H1 (cell line): ENCODE measurements around the gene CHST11. TPM values are rescaled to one million over a fixed set of nuclear protein-coding genes. Genes with fewer than 3 reads are reported as not detected.

Experiments used
- CTCF ChIA-PET: fragments of 300-600 bp; sonication (Branson Sonifier 250); formaldehyde crosslinking; loops from one replicate; lab custom pipeline; 2021; ENCODE audit not compliant: partially characterized antibody; lab: Charles Lee
- POLR2A ChIA-PET: fragments of 300-600 bp; sonication (Branson Sonifier 250); formaldehyde crosslinking; loops from one replicate; lab custom pipeline; 2021; ENCODE audit warnings: inconsistent platforms; ENCODE audit not compliant: partially characterized antibody; lab: Charles Lee
- DNase-seq, 2 experiments: peaks; one replicate each; pipeline versions ENCODE4 v3.0.0 to v3.0.0-alpha.2; 2010 to 2022; ENCODE audit warnings: low spot score in 2 of 2, low read depth in 1 of 2, mixed read lengths in 1 of 2
- FAIRE-seq: peaks from 2 replicates; lab custom pipeline; 2011; peaks lifted over from hg19 to GRCh38; lab: Jason Lieb, UNC
- H2AFZ ChIP-seq: 2 replicates; pipeline ENCODE4 v1.8.1; 2012; ENCODE audit warnings: low read length, inconsistent platforms
- H2AK5ac ChIP-seq: 2 replicates; pipeline ENCODE4 v1.6.1; 2013; ENCODE audit warnings: low read depth, low read length
- H2BK120ac ChIP-seq: replicated peaks from 2 replicates; pipeline ENCODE3; 2013; ENCODE audit warnings: low read depth, low read length, inconsistent platforms
- H2BK12ac ChIP-seq: 2 replicates; pipeline ENCODE4 v1.6.1; 2013; ENCODE audit warnings: low read depth, low read length
- H2BK15ac ChIP-seq: 2 replicates; pipeline ENCODE4 v1.6.1; 2013; ENCODE audit warnings: low read length
- H2BK20ac ChIP-seq: 2 replicates; pipeline ENCODE4 v1.6.1; 2013; ENCODE audit warnings: low read length
- H2BK5ac ChIP-seq: 2 replicates; pipeline ENCODE4 v1.6.1; 2013; ENCODE audit warnings: low read depth, low read length
- H3K14ac ChIP-seq: 2 replicates; pipeline ENCODE4 v1.6.1; 2013; ENCODE audit warnings: inconsistent platforms; ENCODE audit not compliant: insufficient read length
- H3K18ac ChIP-seq: 2 replicates; pipeline ENCODE4 v1.6.1; 2013; ENCODE audit warnings: low read length; ENCODE audit errors: extremely low read depth
- H3K23ac ChIP-seq: 2 replicates; pipeline ENCODE4 v1.6.1; 2013; ENCODE audit warnings: inconsistent platforms; ENCODE audit not compliant: insufficient read length
- H3K23me2 ChIP-seq: 2 replicates; pipeline ENCODE4 v1.6.1; 2013; ENCODE audit warnings: low read depth, low read length
- H3K27ac ChIP-seq: 2 replicates; pipeline ENCODE4 v1.6.1; 2011; ENCODE audit warnings: low read depth, low read length, inconsistent platforms
- H3K27me3 ChIP-seq, 4 experiments: replicated peaks in 1 of 4; 1 replicate in 1 of 4; 2 replicates in 3 of 4; pipeline versions ENCODE4 v1.6.1 to v1.8.1; 2011 to 2013; ENCODE audit warnings: low read length in 3 of 4, mild to moderate bottlenecking in 3 of 4, inconsistent platforms in 2 of 4, mixed read lengths in 2 of 4, moderate library complexity in 1 of 4; ENCODE audit not compliant: control insufficient read depth in 3 of 4, insufficient read depth in 3 of 4; ENCODE audit errors: extremely low read depth in 1 of 4
- H3K36me3 ChIP-seq, 4 experiments: 2 replicates each; pipeline versions ENCODE4 v1.6.1 to v1.8.1; 2011 to 2013; ENCODE audit warnings: mild to moderate bottlenecking in 4 of 4, low read length in 3 of 4, moderate library complexity in 2 of 4, control low read depth in 1 of 4, inconsistent platforms in 1 of 4; ENCODE audit not compliant: insufficient read depth in 4 of 4, control insufficient read depth in 2 of 4
- H3K4ac ChIP-seq: replicated peaks from 2 replicates; pipeline ENCODE3; 2013; ENCODE audit warnings: low read length, low read depth, mixed read lengths, inconsistent platforms; ENCODE audit not compliant: insufficient read length
- H3K4me1 ChIP-seq, 4 experiments: replicated peaks in 1 of 4; 1 replicate in 1 of 4; 2 replicates in 3 of 4; pipeline versions ENCODE4 v1.6.1 to v1.8.1; 2011 to 2013; ENCODE audit warnings: low read length in 3 of 4, inconsistent platforms in 2 of 4, mixed read lengths in 1 of 4; ENCODE audit not compliant: insufficient read depth in 4 of 4, control insufficient read depth in 3 of 4
- H3K4me2 ChIP-seq, 2 experiments: 2 replicates each; pipeline versions ENCODE4 v1.6.1 to v1.8.1; 2011 to 2013; ENCODE audit warnings: low read depth in 2 of 2, low read length in 2 of 2, control low read depth in 1 of 2, inconsistent platforms in 1 of 2, mild to moderate bottlenecking in 1 of 2; ENCODE audit not compliant: insufficient read depth in 1 of 2
- H3K4me3 ChIP-seq, 4 experiments: fragments of 200-600, 300-600 bp in 1 of 4; sonication (generic), shearing (Covaris generic), sonication (Bioruptor Twin) in 1 of 4; 2 replicates each; pipeline versions ENCODE4 v1.5.1 to v1.8.1; 2011 to 2016; ENCODE audit warnings: low read length in 4 of 4, low read depth in 3 of 4, control low read depth in 2 of 4, inconsistent platforms in 2 of 4, mild to moderate bottlenecking in 2 of 4, mixed read lengths in 1 of 4, moderate library complexity in 1 of 4; ENCODE audit not compliant: insufficient read depth in 2 of 4; ENCODE audit errors: extremely low read depth in 1 of 4
- H3K56ac ChIP-seq: replicated peaks from 2 replicates; pipeline ENCODE3; 2013; ENCODE audit warnings: low read depth, mild to moderate bottlenecking, mixed read lengths, low read length, inconsistent platforms; ENCODE audit not compliant: insufficient read length
- H3K79me1 ChIP-seq: 2 replicates; pipeline ENCODE4 v1.6.1; 2013; ENCODE audit warnings: low read depth, low read length, control low read depth
- H3K79me2 ChIP-seq, 2 experiments: 2 replicates each; pipeline versions ENCODE4 v1.6.1 to v1.8.1; 2012 to 2013; ENCODE audit warnings: low read length in 2 of 2, mild to moderate bottlenecking in 2 of 2, inconsistent platforms in 1 of 2; ENCODE audit not compliant: insufficient read depth in 2 of 2, control insufficient read depth in 1 of 2
- H3K9ac ChIP-seq, 4 experiments: replicated peaks in 1 of 4; 1 replicate in 1 of 4; 2 replicates in 3 of 4; pipeline versions ENCODE4 v1.6.1 to v1.8.1; 2011 to 2013; ENCODE audit warnings: low read depth in 3 of 4, low read length in 3 of 4, control low read depth in 2 of 4, mild to moderate bottlenecking in 2 of 4, moderate library complexity in 2 of 4, inconsistent platforms in 1 of 4; ENCODE audit errors: extremely low read depth in 1 of 4
- H3K9me3 ChIP-seq, 2 experiments: 2 replicates each; pipeline versions ENCODE4 v1.6.1 to v1.8.1; 2012 to 2013; ENCODE audit warnings: mild to moderate bottlenecking in 2 of 2, moderate library complexity in 2 of 2, control low read depth in 1 of 2, inconsistent platforms in 1 of 2, low read depth in 1 of 2, low read length in 1 of 2, mixed read lengths in 1 of 2; ENCODE audit not compliant: insufficient read depth in 2 of 2
- H4K20me1 ChIP-seq, 2 experiments: replicated peaks in 1 of 2; 2 replicates each; pipeline versions ENCODE3 to v1.8.1; 2011 to 2013; ENCODE audit warnings: inconsistent platforms in 2 of 2, low read length in 2 of 2, mild to moderate bottlenecking in 1 of 2; ENCODE audit not compliant: insufficient read depth in 2 of 2, control insufficient read depth in 1 of 2
- H4K5ac ChIP-seq: 2 replicates; pipeline ENCODE4 v1.6.1; 2013; ENCODE audit warnings: low read length, low read depth, mixed read lengths, inconsistent platforms; ENCODE audit not compliant: insufficient read length
- H4K8ac ChIP-seq: 2 replicates; pipeline ENCODE4 v1.8.0; 2013; ENCODE audit warnings: mild to moderate bottlenecking, moderate library complexity, low read length, inconsistent platforms; ENCODE audit not compliant: insufficient read depth; ENCODE audit errors: extremely low read depth
- H4K91ac ChIP-seq: replicated peaks from 2 replicates; pipeline ENCODE3; 2013; ENCODE audit warnings: low read length, mixed read lengths, inconsistent platforms; ENCODE audit not compliant: insufficient read length
- HDAC2 ChIP-seq, 2 experiments: fragments of 300-600 bp in 1 of 2; sonication (generic) in 1 of 2; IDR thresholded peaks; 2 replicates each; pipeline ENCODE4 v1.6.1; 2011 to 2012; ENCODE audit warnings: low read depth in 2 of 2, low read length in 2 of 2, mild to moderate bottlenecking in 2 of 2, moderate library complexity in 2 of 2, borderline replicate concordance in 1 of 2, inconsistent platforms in 1 of 2
- WGBS, 2 experiments: shearing (Covaris generic) in 1 of 2; methylation state at CpG; one replicate each; pipeline versions ENCODE4 v1.1.6 to v1.1.7; 2013 to 2015; ENCODE audit warnings: low lambda C conversion rate in 2 of 2, mixed read lengths in 2 of 2, inconsistent platforms in 1 of 2, low coverage in 1 of 2, missing lambda C conversion rate in 1 of 2; ENCODE audit not compliant: insufficient replicate concordance in 2 of 2, insufficient coverage in 1 of 2, insufficient read length in 1 of 2; ENCODE audit errors: extremely low coverage in 1 of 2, missing lambda C conversion rate in 1 of 2; 5-methylcytosine and 5-hydroxymethylcytosine counted together
- polyA plus RNA-seq, 7 experiments: library from polyadenylated mRNA; depleted of rRNA in 3 of 7; stranded (reverse) in 5 of 7; unstranded in 2 of 7; fragments of >200 nt in 5 of 7; fragments of 200-250 nt in 2 of 7; gene quantifications; 1 replicate in 5 of 7; 2 replicates in 1 of 7; 4 replicates in 1 of 7; pipeline versions ENCODE4 v1.2.1 to v1.2.3, GENCODE V29; 2011 to 2013; ENCODE audit warnings: missing spikeins in 2 of 7, mixed read lengths in 2 of 7
- total RNA-seq: library from RNA; stranded (reverse); fragmentation: NEBNext Ultra II Directional; extraction: Animal tissue kit (Norgen Biotek cat#: 25700); gene quantifications from 2 replicates; pipeline ENCODE4 v1.2.1, GENCODE V29; 2021

Gene CHST11
- total and polyA plus RNA-seq, 2 of the 8 experiments (the other 6 are each of a cell fraction or from before 2014, with no cell fraction given): 14.4 to 20.8 TPM

GRCh38 chr12:104767261-104767660 is 310.5 kb downstream of the CHST11 start:
- Histone ChIP-seq H2BK5ac (no peak overlapping the region), H3K23me2 (no peaks in the 10 kb centered on the region), H4K91ac (no peak overlapping the region), H3K79me2 (no peaks in the 10 kb centered on the region), H3K18ac (no peak overlapping the region), H2AK5ac (no peak overlapping the region), H3K4ac (no peak overlapping the region), H2BK120ac (no peak overlapping the region), H3K4me2 (no peak overlapping the region), H3K23ac (no peak overlapping the region), H3K9me3 (no peaks in the 10 kb centered on the region), H3K27ac (no peak overlapping the region), H4K20me1 (no peaks in the 10 kb centered on the region), H2BK15ac (no peak overlapping the region), H3K56ac (no peak overlapping the region), H2BK12ac (no peak overlapping the region), H4K5ac (no peak overlapping the region), H2AFZ (no peak overlapping the region), H3K4me1 (peaks cover 0 to 10% (median 0%) of the 10 kb centered on the region in 4 experiments; a peak in 4 of 7 replicates), H3K4me3 (no peak overlapping the region), H3K27me3 (no peaks in the 10 kb centered on the region), H4K8ac (no peak overlapping the region), H2BK20ac (no peak overlapping the region), H3K14ac (no peak overlapping the region), H3K9ac (no peak overlapping the region), H3K36me3 (no peaks in the 10 kb centered on the region), H3K79me1 (no peaks in the 10 kb centered on the region)
- ChIA-PET POLR2A (no interaction called here), CTCF (interaction anchor here (1.2 to 5.2 kb wide), 5 partner anchors 9 to 386 kb away, joined by 3 to 34 read pairs (median 6); no protein-coding TSS in a partner anchor)
- WGBS, 2 experiments: 95% methylated on average over 3 of the region's 3 CpGs; no CpG with 5 or more reads in 1 of the 2 experiments
- FAIRE-seq (no peak), DNase-seq (peak in 1 of 2 experiments; percentile 16)
- TF ChIP-seq HDAC2 (IDR thresholded peaks at IDR 0.05; ENCODE audit: borderline replicate concordance in 1 of 2, low read depth in 2 of 2, low read length in 2 of 2): no peak
